ENCODE results near the gene CER1. TPM values are rescaled to one million over a fixed set of nuclear protein-coding genes. Genes with fewer than 3 reads are reported as not detected.

CER1 gene
- not detected in 2 replicates for total RNA-seq

- no peak for DNase-seq (ENCODE audit: extremely low read depth, low read depth, low spot score)
Observed at GRCh38 chr9:14722391-14723035, at the start of gene CER1. Gene CER1 (minus strand): TSS chr9:14722733. CDS start chr9:14722672, 61 bp downstream.

- DNase-seq (ENCODE audit: extremely low read depth, low read depth, low spot score): no peak
Observed at GRCh38 chr9:14770592-14770991, 48.1 kb upstream of the CER1 start.

DNA sequence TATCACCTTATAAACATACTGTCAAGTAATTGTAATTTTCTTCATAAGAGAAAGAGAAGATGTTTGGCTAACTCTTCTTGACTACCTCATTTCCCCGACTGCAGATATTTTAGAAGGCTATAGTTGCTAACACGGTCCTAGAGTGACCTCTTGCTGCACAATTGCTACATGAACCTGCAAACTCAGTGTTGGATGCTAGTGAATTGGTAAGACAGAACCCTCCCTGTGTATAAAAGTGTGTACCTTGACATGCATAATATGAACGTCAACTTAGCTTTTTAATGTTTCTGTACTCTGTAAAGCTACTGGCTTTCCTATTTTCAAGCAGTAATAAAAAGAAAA, 46.7 kb upstream of the CER1 start:
- peak; percentile 41 for DNase-seq (ENCODE audit: extremely low read depth, low read depth, low spot score)

GRCh38 chr9:14768405-14769229, 46.1 kb upstream of the CER1 start:
- peak; percentile 68 for DNase-seq (ENCODE audit: extremely low read depth, low read depth, low spot score)

DNA sequence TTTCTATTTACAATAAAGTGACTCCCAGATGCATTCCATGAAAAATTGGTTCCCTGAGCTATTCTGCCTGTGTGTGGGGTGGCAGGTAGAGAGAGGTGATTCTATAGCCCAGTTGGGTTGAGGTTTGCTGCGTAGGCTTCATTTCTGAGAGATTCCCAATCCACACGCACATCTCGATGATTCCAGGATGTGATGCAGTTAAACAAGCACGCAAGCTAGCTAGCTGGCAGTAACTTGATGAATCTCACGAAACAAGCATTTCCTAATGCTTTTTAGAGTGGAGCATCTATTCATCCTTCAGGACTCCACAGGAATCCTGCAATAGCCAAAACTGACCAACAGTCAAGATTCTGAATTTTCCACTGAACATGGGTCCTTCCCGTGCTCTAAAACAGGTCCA, 43.8 kb upstream of the CER1 start:
- no peak for DNase-seq (ENCODE audit: extremely low read depth, low read depth, low spot score)

DNA sequence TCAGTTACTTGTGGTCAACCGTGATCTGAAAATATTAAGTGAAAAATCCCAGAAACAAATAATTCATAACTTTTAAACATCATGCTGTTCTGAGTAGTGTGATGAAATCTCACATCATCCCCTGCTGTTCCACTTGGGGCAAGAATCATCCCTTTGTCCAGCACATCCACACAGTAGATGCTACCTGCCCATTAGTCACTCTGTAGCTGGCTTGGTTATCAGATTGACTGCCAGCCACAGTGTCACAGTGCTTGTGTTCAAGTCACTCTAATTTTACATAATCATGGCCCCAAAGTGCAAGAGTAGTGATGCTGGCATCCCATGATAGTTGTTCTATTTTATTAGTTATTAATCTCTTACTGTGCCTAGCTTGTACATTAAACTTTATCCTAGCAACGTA, 39.1 kb upstream of the CER1 start:
- DNase-seq (ENCODE audit: extremely low read depth, low read depth, low spot score): no peak

GRCh38 chr9:14760060-14760459, 37.5 kb upstream of the CER1 start:
- no peak for DNase-seq (ENCODE audit: extremely low read depth, low read depth, low spot score)

GRCh38 chr9:14756291-14756690, 33.8 kb upstream of the CER1 start:
- no peak for DNase-seq (ENCODE audit: extremely low read depth, low read depth, low spot score)

- DNase-seq (ENCODE audit: extremely low read depth, low read depth, low spot score): no peak
Observed at GRCh38 chr9:14752871-14753270, 30.3 kb upstream of the CER1 start.

- peak; percentile 61 for DNase-seq (ENCODE audit: extremely low read depth, low read depth, low spot score)
Observed at GRCh38 chr9:14752271-14752670, 29.7 kb upstream of the CER1 start.

DNA sequence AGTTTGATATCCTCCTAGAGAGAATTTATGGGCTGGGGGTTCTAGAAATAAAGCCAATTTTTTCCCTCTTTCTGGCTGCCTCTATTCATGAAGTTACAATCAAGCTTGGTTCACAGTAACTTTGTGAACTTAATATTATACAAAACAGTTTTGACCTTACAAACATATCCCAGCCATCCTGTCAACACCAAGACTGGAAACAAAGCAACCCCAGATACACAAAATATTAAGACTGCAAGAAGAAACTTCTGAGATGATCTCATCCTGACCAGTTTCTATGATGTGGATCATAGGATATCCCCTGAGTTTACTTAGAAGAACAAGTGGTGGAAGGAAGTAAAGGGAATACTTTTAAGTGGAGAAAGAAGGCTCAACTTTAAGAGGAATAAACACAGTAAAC, 28.3 kb upstream of the CER1 start:
- no peak for DNase-seq (ENCODE audit: extremely low read depth, low read depth, low spot score)

DNA sequence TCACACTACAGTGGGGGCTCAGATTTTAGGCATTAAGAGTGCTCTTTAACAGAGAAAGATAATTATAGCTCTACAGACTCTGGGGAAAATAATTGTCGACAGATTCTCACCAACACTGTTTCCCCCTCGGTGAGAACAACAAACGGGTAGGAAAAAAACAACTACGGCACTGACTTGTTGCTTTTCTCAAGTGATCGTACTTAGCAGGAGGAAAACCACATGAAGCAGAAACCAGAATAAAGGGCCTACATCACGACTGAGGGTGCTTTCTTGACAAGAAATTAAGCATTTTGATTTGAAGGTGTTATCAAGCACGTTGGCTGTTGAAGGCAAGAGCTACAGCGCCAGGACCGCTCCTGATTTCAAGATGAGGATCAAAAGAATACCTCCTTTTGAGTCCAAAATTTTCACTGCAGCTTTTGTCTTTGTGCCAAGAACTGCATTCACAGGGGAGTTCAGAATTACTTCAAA, 27.2 kb upstream of the CER1 start:
- no peak for DNase-seq (ENCODE audit: extremely low read depth, low read depth, low spot score)

DNA sequence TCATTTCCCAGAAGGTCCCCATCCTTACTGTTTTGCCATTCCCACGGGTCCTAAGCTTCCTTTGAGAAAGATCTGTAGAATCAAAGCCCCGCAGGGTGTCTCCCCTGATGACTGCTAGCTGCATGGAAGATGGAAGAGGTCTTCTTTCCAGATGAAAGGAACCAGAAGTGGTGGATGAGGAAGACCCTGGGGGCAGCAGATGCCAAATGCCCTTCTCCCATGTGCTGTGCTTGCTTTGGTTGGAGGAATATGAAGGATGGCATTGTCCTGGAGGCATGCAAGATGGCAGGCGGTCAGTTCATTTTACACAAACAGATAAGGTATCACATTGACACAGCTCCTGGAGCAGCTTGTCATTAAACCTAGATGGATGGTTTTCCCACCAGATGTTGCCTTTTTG, 25.8 kb upstream of the CER1 start:
- no peak for DNase-seq (ENCODE audit: extremely low read depth, low read depth, low spot score)

GRCh38 chr9:14747111-14747510, 24.6 kb upstream of the CER1 start:
- no peak for DNase-seq (ENCODE audit: extremely low read depth, low read depth, low spot score)

GRCh38 chr9:14746626-14747025, 24.1 kb upstream of the CER1 start:
- DNase-seq (ENCODE audit: extremely low read depth, low read depth, low spot score): peak; percentile 77

- DNase-seq (ENCODE audit: extremely low read depth, low read depth, low spot score): no peak
Observed at GRCh38 chr9:14744768-14745167, 22.2 kb upstream of the CER1 start.

GRCh38 chr9:14741369-14741768, 18.8 kb upstream of the CER1 start:
- no peak for DNase-seq (ENCODE audit: extremely low read depth, low read depth, low spot score)

- no peak for DNase-seq (ENCODE audit: extremely low read depth, low read depth, low spot score)
Observed at GRCh38 chr9:14733133-14733532, 10.6 kb upstream of the CER1 start.

- DNase-seq (ENCODE audit: extremely low read depth, low read depth, low spot score): no peak
Observed at GRCh38 chr9:14731294-14731981, 8.9 kb upstream of the CER1 start.

- DNase-seq (ENCODE audit: extremely low read depth, low read depth, low spot score): no peak
Observed at GRCh38 chr9:14730461-14730898, 7.9 kb upstream of the CER1 start.

- no peak for DNase-seq (ENCODE audit: extremely low read depth, low read depth, low spot score)
Observed at GRCh38 chr9:14723301-14723700, 768 bp upstream of the CER1 start.

Data from glomerular endothelial cell (primary cell).